GM12875 (cell line): ENCODE measurements around the gene PEDS1.

Source experiments
- H3K4me3 ChIP-seq: one replicate; pipeline ENCODE4 v1.5.1; 2011; ENCODE audit warnings: low read depth, low read length, control low read depth
- TF ChIP-seq, protein P1 (sequence below): IDR thresholded peaks from 2 replicates; pipeline ENCODE4 v1.5.1; 2011; ENCODE audit warnings: low read depth, mild to moderate bottlenecking, control low read depth, inconsistent platforms, low read length, moderate library complexity, borderline replicate concordance; ENCODE audit not compliant: insufficient read depth

PEDS1 gene

DNA sequence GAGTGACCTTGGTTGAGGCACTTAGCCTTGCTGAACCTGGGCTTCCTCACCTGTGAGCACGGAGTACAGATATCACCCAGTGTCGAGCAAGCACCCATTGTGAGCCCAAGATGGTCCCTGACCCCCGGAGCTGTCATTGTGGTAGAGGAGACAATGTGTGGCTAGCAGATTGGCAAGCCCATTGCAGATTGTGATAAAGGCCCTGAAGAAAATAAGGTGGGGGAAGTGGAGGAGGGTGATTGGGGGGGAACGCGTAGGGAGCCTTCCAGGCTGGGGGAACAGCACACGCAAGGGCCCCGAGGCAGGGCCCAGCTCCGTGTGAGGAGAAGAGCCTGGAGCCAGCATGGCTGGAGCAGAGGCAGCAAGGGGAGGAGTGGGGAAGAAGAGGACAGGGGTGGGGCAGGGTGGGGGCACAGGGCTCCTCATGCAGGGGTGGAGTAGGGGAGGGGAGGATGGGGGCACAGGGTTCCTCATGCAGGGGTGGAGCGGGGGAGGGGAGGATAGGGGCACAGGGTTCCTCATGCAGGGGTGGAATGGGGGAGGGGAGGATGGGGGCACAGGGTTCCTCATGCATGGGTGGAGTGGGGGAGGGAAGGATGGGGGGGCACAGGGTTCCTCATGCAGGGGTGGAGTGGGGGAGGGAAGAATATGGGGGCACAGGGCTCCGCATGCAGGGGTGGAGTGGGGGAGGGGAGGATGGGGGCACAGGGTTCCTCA, 44.1 kb upstream of the PEDS1 start:
- no peak overlapping the region for H3K4me3 ChIP-seq
- TF ChIP-seq, protein P1, sequence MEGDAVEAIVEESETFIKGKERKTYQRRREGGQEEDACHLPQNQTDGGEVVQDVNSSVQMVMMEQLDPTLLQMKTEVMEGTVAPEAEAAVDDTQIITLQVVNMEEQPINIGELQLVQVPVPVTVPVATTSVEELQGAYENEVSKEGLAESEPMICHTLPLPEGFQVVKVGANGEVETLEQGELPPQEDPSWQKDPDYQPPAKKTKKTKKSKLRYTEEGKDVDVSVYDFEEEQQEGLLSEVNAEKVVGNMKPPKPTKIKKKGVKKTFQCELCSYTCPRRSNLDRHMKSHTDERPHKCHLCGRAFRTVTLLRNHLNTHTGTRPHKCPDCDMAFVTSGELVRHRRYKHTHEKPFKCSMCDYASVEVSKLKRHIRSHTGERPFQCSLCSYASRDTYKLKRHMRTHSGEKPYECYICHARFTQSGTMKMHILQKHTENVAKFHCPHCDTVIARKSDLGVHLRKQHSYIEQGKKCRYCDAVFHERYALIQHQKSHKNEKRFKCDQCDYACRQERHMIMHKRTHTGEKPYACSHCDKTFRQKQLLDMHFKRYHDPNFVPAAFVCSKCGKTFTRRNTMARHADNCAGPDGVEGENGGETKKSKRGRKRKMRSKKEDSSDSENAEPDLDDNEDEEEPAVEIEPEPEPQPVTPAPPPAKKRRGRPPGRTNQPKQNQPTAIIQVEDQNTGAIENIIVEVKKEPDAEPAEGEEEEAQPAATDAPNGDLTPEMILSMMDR: no peak

DNA sequence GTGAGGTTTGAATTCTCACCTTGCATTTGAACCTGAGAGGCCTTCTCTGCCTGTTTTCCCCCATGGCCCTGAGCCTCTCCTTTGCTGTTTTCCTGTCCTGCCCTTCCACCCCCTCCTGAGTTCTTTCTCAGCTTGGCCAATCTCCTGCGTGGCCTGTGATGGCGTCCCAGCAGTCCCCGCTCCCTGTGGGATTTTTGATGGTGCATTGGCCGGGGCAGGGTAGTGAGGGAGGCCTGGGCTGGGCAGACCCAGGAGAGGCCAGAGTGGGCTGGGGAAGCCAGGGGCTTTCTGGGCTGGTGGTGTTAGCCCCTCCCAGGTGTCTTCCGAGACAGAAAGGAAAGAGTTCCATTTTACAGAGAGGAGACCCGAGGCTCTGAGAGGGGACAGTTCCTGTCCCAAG, 43.4 kb upstream of the PEDS1 start:
- H3K4me3 ChIP-seq: no peak overlapping the region
- TF ChIP-seq, protein P1: no peak

DNA sequence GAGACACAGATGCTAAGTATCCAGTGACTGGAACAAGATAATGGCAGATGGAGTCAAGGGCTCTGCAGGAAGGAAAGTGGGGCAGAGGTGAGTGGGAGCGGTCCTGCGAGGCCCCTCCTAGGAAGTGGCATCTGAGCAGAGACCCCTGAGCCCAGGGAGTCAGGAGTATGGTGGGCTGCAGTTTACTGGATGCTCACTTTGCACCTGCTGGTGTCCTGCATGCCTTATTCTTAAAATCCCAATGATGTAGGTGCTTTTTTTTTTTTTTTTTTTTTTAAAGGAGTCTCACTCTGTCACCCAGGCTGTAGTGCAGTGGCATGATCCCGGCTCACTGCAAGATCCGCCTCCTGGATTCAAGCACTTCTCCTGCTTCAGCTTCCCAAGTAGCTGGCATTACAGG, 42.7 kb upstream of the PEDS1 start:
- no peak overlapping the region for H3K4me3 ChIP-seq
- TF ChIP-seq, protein P1: no peak

DNA sequence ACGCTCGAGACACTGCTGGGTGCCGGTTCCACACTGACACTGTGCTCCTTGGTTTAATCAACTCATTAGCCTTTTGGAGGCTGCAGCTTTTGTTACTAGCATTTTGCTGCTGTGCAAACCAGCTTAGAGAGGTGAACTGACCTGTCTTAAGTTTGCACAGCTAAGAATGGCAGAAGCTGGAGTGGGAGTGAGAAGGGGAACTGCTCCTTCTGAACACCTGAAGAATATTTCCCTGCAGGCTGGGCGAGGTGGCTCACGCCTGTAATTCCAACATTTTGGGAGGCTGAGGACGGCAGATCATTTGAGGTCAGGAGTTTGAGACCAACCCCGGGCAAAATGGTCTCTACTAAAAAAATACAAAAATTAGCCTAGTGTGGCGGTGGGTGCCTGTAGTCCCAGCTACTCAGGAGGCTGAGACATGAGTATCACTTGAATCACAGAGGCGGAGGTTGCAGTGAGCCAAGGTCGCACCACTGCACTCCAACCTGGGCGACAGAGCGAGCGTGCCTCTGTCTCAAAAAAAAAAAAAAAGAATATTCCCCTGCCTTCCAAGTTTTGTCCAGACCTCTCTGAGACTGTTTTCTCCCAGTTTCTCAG, 42.1 kb upstream of the PEDS1 start:
- H3K4me3 ChIP-seq: no peak overlapping the region
- TF ChIP-seq, protein P1: no peak

DNA sequence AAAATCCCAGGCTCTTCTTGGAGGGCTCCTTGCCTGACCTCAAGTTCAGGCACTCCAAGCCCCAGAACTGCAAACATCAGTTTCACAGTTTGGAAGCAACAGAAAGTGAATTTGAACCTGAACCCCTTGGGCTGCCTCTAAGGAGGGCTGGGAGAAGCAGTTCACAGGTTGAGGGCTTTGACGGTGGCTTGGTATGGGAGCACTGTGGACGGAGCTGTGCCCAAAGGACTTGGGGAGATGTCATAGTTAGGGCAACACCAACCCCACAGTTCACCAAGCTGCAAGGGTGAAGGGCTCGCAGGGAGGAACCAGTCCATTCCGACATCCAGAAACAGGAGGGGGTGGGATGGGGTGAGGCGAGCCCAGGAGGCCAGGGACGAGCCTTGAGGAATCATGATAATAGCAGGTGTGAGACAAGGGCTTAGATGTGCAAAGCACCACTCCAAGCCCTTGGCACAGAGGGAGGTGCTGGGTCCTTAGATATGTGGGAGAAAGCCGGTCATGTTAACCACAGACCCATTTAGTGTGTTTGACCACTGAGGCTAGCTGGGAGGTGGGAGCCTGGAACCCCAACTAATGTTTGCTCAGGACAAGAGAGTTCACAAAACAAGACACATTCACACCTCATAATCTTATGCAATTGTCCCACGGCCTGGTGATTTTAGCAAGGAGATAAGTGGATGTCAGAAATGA, 41.5 kb upstream of the PEDS1 start:
- TF ChIP-seq, protein P1: no peak
- H3K4me3 ChIP-seq: no peak overlapping the region

DNA sequence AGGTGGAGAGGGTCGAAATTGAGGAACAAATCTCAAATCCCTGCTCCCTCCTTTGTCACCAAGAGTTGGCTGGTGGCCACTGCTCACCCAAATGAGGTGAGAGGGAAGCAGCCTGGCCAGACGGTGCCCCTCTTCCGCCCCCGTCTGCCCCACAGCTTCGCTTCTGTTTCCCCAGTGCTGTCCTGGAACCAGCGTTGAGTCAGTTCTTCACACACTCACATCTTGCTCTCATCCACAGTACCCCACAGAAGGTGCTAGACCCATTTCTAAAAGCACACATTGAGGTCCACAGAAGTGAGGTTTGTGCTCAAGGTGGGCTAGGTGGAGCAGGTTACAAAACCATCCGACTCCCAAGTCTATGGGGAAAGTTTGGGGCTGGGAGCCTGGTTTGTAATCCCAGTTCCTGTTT, 40.9 kb upstream of the PEDS1 start:
- no peak overlapping the region for H3K4me3 ChIP-seq

More for the DNA sequence above, 40.9 kb upstream of the PEDS1 start:
- TF ChIP-seq, protein P1: no peak
